GM08714 (cell line): Measurements from ENCODE around the gene PLAC8.

Source experiments
- H3K4me3 ChIP-seq: fragments of 200-500 bp; sonication (Bioruptor generic); 2 replicates; pipeline ENCODE4 v1.5.1; 2014; ENCODE audit warnings: mild to moderate bottlenecking, low read length, inconsistent platforms
- ZNF274 ChIP-seq: IDR thresholded peaks from 2 replicates; pipeline ENCODE4 v1.6.1; 2012; ENCODE audit warnings: mild to moderate bottlenecking, low read depth, low read length

PLAC8 gene

DNA sequence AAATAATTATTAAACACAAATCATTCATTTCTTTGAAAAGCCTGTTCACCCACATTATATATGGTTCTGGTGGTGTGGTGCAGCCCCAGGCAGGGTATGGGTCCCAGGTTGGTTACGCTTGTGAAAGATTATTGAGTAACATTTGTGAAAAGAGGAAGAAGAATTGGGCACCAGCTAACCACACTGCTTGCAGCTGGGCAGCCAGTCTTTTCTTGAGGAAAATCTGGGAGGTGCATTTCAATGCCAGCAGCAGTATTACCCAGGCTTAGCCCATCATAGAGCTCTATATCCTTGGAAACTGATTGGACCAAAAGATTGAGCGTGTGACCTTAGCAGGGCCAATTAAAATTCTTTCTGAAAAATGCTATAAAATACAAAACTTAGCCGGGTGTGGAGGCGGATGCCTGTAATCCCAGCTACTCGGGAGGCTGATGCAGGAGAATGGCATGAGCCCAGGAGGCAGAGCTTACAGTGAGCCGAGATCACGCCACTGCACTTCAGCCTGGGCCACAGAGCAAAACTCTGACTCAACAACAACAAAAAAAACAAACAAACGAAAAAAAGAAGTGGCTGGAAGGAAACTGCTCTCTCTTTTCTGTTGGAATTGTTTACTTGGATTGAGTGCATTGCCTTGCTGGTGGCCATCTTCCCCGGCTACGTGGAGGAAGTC lies 9.7 kb upstream of the PLAC8 start:
- TF ChIP-seq ZNF274, result no peak
- no peak overlapping the region for H3K4me3 ChIP-seq

- TF ChIP-seq ZNF274, result no peak
- no peak overlapping the region for H3K4me3 ChIP-seq
Observed at GRCh38 chr4:83121246-83121645, 6.7 kb upstream of the PLAC8 start.

- TF ChIP-seq ZNF274, result no peak
- H3K4me3 ChIP-seq, result no peak overlapping the region
Observed at GRCh38 chr4:83118869-83119268, 4.3 kb upstream of the PLAC8 start.

GRCh38 chr4:83115656-83116285 lies 1.2 kb upstream of the PLAC8 start:
- no peak overlapping the region for H3K4me3 ChIP-seq
- no peak for TF ChIP-seq ZNF274

DNA sequence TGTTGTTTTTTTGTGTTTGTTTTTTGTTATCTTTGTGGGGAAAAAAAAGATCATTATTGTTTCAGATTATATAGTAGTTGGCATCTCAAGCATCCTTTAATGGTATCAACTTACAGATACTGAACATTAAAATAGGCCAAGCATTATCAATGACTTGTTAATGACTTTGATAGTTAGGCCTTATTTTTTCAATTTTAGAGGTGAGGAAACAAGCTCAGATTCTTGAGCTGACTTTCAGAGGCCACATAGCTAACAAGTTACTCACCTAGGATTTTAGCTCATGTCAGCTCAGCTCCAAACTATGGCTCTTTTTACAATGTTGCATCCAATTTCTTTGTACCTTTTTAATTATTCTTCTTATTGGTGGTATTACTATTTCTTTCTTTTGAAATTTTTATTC lies 471 bp upstream of the PLAC8 start:
- H3K4me3 ChIP-seq, result no peak overlapping the region; the same call in 1 of the 2 replicates

GRCh38 chr4:83113429-83113786 lies 1.1 kb downstream of the PLAC8 start:
- TF ChIP-seq ZNF274, result no peak

More for the DNA sequence above, 471 bp upstream of the PLAC8 start:
- TF ChIP-seq ZNF274, result no peak

DNA sequence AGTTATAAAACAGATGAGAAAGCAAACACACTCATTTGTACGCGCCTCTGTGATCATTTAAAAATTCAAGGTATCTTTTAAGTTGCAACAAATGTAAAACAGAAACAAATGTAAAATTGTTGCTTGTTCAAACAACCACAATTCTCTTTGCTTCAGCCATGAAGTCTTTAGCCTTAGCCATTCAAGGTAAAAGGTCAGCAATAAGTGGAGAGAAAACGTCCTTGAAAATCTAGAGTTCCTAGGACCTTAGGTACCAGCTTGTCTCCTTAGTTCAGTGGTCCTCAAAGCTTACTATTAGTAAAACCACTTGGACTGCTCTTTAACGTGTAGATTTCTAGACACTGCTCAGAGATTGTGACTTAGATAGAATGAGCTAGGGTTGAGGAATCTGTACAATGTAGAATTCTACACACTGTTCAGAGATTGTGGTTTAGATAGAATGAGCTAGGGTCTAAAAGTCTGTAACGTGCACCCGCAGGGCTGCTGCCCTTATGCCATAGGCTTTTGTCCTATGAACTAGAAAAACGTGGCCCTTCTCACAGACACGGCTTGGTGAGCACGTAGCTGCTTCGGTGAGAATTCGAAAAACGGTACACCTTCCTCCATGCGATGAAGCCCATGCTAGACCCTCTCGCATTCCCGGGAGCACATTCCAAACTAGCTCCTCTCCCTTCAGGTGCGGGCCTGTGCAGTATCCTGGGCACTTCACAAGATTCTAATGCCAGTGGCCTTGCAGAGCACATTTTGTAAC lies 1.7 kb downstream of the PLAC8 start:
- peak overlapping the region; percentile 97 for H3K4me3 ChIP-seq
- TF ChIP-seq ZNF274, result no peak

More at GRCh38 chr4:83113429-83113786, 1.1 kb downstream of the PLAC8 start:
- H3K4me3 ChIP-seq, result peak overlapping the region; percentile 97

GRCh38 chr4:83112231-83112630 lies 2.3 kb downstream of the PLAC8 start:
- peak overlapping the region; percentile 97 for H3K4me3 ChIP-seq
- TF ChIP-seq ZNF274, result no peak

DNA sequence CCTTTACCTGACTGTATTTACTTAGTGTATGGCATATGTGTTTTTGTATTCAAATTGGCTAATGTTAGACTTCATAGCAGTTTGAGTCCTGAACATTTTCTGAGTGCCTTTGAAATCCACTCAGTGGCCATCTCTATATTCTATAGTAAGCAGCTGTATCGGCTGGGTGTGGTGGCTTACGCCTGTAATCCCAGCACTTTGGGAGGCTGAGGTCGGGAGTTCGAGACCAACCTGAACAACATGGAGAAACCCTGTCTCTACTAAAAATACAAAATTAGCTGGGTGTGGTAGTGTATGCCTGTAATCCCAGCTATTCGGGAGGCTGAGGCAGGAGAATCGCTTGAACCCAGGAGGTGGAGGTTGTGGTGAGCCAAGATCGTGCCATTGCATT lies 2.8 kb downstream of the PLAC8 start:
- H3K4me3 ChIP-seq, result peak overlapping the region; percentile 74

GRCh38 chr4:83110970-83111750 lies 3.4 kb downstream of the PLAC8 start:
- no peak for TF ChIP-seq ZNF274
- H3K4me3 ChIP-seq, result peak overlapping the region; percentile 74

- peak overlapping the region; percentile 74 for H3K4me3 ChIP-seq
- no peak for TF ChIP-seq ZNF274
Observed at GRCh38 chr4:83110223-83110945, 4.1 kb downstream of the PLAC8 start.

- no peak for TF ChIP-seq ZNF274
- peak overlapping the region; percentile 74 for H3K4me3 ChIP-seq
Observed at GRCh38 chr4:83109480-83110222, 4.9 kb downstream of the PLAC8 start.

DNA sequence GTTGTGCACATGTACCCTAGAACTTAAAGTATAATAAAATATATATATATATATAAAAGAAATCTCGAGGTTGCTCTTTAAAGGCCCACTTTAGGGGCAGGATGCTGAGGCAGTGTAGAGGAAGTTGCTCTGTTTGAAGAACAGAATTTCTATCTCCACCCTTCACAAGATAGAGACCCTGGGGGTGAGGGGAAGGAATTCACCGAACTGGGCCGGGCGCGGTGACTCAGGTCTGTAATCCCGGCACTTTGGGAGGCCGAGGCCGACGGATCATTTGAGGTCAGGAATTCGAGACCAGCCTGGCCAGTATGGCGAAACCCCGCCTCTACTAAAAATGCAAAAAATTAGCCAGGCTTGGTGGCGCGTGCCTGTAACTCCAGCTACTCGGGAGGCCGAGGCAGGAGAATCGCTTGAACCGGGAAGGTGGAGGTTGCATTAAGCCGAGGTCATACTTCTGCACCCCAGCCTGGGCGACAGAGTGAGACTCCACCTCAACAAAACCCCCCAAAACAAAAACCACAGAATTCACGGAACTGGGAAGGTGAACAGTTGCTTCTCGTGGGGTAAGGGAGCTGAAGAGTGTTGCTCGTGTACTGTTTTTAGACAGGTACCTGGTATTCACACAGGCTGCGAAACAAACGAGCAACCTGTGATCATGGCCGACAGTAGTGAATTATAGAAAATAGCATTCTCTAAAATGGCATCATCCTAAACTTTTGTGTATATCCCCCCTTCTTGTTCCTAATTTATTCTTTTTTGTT lies 6.2 kb downstream of the PLAC8 start:
- no peak for TF ChIP-seq ZNF274
- peak overlapping the region; percentile 74 for H3K4me3 ChIP-seq
